OCI-M2 (cell line): ENCODE results near the gene L3MBTL4.
"Not testable (repeated sequence)": the region's sequence is repeated elsewhere in the genome, so short reads cannot be mapped to it uniquely, and the experiment has no call there.

Source experiments
- DNase-seq: peaks from one replicate; lab custom pipeline; 2025; ENCODE audit not compliant: unreplicated experiment; lab: John Stamatoyannopoulos, UW

L3MBTL4 gene

GRCh38 chr18:6203791-6204190 is 210.9 kb downstream of the L3MBTL4 start:
- DNase-seq: no peak

- no peak for DNase-seq
Observed at GRCh38 chr18:6202861-6203260, 211.8 kb downstream of the L3MBTL4 start.

- DNase-seq: no peak
Observed at GRCh38 chr18:6200204-6200774, 214.4 kb downstream of the L3MBTL4 start.

- DNase-seq: no peak
Observed at GRCh38 chr18:6199777-6200176, 214.9 kb downstream of the L3MBTL4 start.

GRCh38 chr18:6198585-6198984 is 216.1 kb downstream of the L3MBTL4 start:
- DNase-seq: no peak

GRCh38 chr18:6194640-6195039 is 220.1 kb downstream of the L3MBTL4 start:
- no peak for DNase-seq

GRCh38 chr18:6185782-6186181 is 228.9 kb downstream of the L3MBTL4 start:
- not testable (repeated sequence) for DNase-seq

- no peak for DNase-seq
Observed at GRCh38 chr18:6174983-6175745, 239.5 kb downstream of the L3MBTL4 start.

GRCh38 chr18:6170604-6171003 is 244.1 kb downstream of the L3MBTL4 start:
- no peak for DNase-seq

- no peak for DNase-seq
Observed at GRCh38 chr18:6161549-6161948, 253.2 kb downstream of the L3MBTL4 start.

- DNase-seq: no peak
Observed at GRCh38 chr18:6159426-6159825, 255.3 kb downstream of the L3MBTL4 start.

GRCh38 chr18:6158958-6159357 is 255.8 kb downstream of the L3MBTL4 start:
- no peak for DNase-seq

GRCh38 chr18:6156446-6156845 is 258.3 kb downstream of the L3MBTL4 start:
- no peak for DNase-seq

GRCh38 chr18:6155707-6156106 is 259.0 kb downstream of the L3MBTL4 start:
- DNase-seq: no peak

GRCh38 chr18:6150430-6150829 is 264.3 kb downstream of the L3MBTL4 start:
- DNase-seq: no peak

GRCh38 chr18:6146307-6146661 is 268.4 kb downstream of the L3MBTL4 start:
- DNase-seq: no peak

- no peak for DNase-seq
Observed at GRCh38 chr18:6145645-6146306, 268.9 kb downstream of the L3MBTL4 start.

- no peak for DNase-seq
Observed at GRCh38 chr18:6139007-6139406, 275.7 kb downstream of the L3MBTL4 start.

GRCh38 chr18:6135901-6136300 is 278.8 kb downstream of the L3MBTL4 start:
- not testable (repeated sequence) for DNase-seq

GRCh38 chr18:6135029-6135428 is 279.7 kb downstream of the L3MBTL4 start:
- DNase-seq: not testable (repeated sequence)

- DNase-seq: no peak
Observed at GRCh38 chr18:6132751-6133368, 281.9 kb downstream of the L3MBTL4 start.

GRCh38 chr18:6120820-6121279 is 293.9 kb downstream of the L3MBTL4 start:
- DNase-seq: no peak
